Measurements from ENCODE around the gene TRIM72.
"Not testable (repeated sequence)": the region's sequence is repeated elsewhere in the genome, so short reads cannot be mapped to it uniquely, and the experiment has no call there.

Gene TRIM72

DNA sequence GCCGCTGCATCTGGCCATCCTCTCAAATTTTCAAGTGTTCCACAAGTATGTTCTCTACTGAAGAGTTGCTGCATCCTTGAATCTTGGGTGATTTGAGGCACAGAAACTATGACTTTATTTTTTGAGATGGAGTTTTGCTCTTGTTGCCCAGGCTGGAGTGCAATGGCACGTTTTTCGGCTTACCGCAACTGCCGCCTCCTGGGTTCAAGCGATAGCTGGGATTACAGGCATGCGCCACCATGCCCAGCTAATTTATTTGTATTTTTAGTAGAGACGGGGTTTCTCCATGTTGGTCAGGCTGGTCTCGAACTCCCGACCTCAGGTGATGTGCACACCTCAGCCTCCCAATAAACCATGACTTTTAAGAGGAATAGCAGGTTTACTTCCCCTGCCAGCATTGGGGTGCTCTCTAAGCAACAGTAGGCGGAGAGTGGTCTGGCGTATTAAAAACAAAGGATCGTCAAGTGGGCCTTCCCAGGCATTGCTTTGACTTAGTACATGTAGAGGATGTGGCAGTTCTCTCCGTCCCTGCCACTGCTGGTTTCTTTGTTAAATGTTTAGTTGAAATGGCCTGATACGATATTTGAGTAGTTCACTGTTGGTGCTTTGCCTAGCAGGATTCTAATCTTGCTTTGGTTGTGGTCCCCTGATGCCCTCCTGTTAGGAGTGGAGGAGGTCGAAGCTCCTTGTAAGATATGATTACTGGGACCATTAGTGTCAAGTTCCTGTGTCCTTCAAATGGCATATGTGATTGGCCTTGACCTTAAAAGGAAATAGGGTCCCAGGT, 20.9 kb upstream of the TRIM72 start:
- H3K4me2 ChIP-seq (ENCODE audit: low read length) = no peak overlapping the region
- peaks cover 49% of the 10 kb centered on the region for H3K79me2 ChIP-seq (ENCODE audit: low read length)
- H3K4me3 ChIP-seq (ENCODE audit: low read length) = no peak overlapping the region
- H2AFZ ChIP-seq (ENCODE audit: low read depth, low read length) = no peak overlapping the region
- peaks cover 81% of the 10 kb centered on the region for H4K20me1 ChIP-seq (ENCODE audit: insufficient read depth, low read length)
- H3K4me1 ChIP-seq (ENCODE audit: low read length) = 0 out of 2 replicates have a peak, but pooled peaks cover 2% of the 10 kb centered on the region
- H3K27ac ChIP-seq (ENCODE audit: low read length) = no peak overlapping the region
- peaks cover 82% of the 10 kb centered on the region for H3K36me3 ChIP-seq (replicated peaks; ENCODE audit: low read depth, low read length)
- no peaks in the 10 kb centered on the region for H3K27me3 ChIP-seq (ENCODE audit: low read depth, low read length)
- no peaks in the 10 kb centered on the region for H3K9me3 ChIP-seq (ENCODE audit: insufficient read depth, low read length)
- H3K9ac ChIP-seq (ENCODE audit: low read length) = no peak overlapping the region
- TF ChIP-seq EZH2phosphoT487 (IDR thresholded peaks at IDR 0.05; ENCODE audit: low read depth) = no peak
- TF ChIP-seq, protein P1, sequence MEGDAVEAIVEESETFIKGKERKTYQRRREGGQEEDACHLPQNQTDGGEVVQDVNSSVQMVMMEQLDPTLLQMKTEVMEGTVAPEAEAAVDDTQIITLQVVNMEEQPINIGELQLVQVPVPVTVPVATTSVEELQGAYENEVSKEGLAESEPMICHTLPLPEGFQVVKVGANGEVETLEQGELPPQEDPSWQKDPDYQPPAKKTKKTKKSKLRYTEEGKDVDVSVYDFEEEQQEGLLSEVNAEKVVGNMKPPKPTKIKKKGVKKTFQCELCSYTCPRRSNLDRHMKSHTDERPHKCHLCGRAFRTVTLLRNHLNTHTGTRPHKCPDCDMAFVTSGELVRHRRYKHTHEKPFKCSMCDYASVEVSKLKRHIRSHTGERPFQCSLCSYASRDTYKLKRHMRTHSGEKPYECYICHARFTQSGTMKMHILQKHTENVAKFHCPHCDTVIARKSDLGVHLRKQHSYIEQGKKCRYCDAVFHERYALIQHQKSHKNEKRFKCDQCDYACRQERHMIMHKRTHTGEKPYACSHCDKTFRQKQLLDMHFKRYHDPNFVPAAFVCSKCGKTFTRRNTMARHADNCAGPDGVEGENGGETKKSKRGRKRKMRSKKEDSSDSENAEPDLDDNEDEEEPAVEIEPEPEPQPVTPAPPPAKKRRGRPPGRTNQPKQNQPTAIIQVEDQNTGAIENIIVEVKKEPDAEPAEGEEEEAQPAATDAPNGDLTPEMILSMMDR (IDR thresholded peaks at IDR 0.05; ENCODE audit: low read depth, low read length) = no peak

GRCh38 chr16:31193874-31194273, 20.0 kb upstream of the TRIM72 start:
- peaks cover 81% of the 10 kb centered on the region for H4K20me1 ChIP-seq (ENCODE audit: insufficient read depth, low read length)
- 0 out of 2 replicates have a peak, but pooled peaks cover 1% of the 10 kb centered on the region for H3K4me1 ChIP-seq (ENCODE audit: low read length)
- H3K27ac ChIP-seq (ENCODE audit: low read length) = no peak overlapping the region
- peaks cover 41% of the 10 kb centered on the region for H3K79me2 ChIP-seq (ENCODE audit: low read length)
- no peak overlapping the region for H3K4me2 ChIP-seq (ENCODE audit: low read length)
- H2AFZ ChIP-seq (ENCODE audit: low read depth, low read length) = no peak overlapping the region
- no peaks in the 10 kb centered on the region for H3K27me3 ChIP-seq (ENCODE audit: low read depth, low read length)
- no peaks in the 10 kb centered on the region for H3K9me3 ChIP-seq (ENCODE audit: insufficient read depth, low read length)
- TF ChIP-seq, protein P1 (IDR thresholded peaks at IDR 0.05; ENCODE audit: low read depth, low read length) = no peak
- TF ChIP-seq EZH2phosphoT487 (IDR thresholded peaks at IDR 0.05; ENCODE audit: low read depth) = no peak
- H3K36me3 ChIP-seq (replicated peaks; ENCODE audit: low read depth, low read length) = peaks cover 74% of the 10 kb centered on the region
- H3K4me3 ChIP-seq (ENCODE audit: low read length) = no peak overlapping the region
- no peak overlapping the region for H3K9ac ChIP-seq (ENCODE audit: low read length)

DNA sequence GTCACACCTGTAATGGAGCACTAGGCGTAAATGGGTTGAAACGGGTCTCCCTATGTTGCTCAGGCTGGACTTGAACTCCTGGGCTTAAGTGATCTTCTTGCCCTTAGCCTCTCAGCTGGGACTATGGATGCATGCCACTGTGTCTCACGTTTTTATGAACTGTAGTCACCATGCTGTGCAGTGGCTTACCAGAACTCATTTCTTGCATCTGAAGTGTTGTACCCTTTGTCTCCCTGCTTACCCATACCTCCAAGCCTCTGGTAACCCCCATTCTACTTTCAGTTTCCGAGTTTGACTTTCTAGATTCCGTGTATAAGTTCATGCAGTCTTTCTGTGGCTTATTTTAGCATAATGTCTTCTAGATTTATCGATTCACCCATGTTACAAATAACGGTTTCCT, 19.0 kb upstream of the TRIM72 start:
- Histone ChIP-seq H2AFZ (ENCODE audit: low read depth, low read length) (no peak overlapping the region), H3K79me2 (ENCODE audit: low read length) (peaks cover 30% of the 10 kb centered on the region), H3K4me1 (ENCODE audit: low read length) (0 out of 2 replicates have a peak, but pooled peaks cover under 1% of the 10 kb centered on the region), H3K9ac (ENCODE audit: low read length) (no peak overlapping the region), H3K27me3 (ENCODE audit: low read depth, low read length) (no peaks in the 10 kb centered on the region), H4K20me1 (ENCODE audit: insufficient read depth, low read length) (peaks cover 80% of the 10 kb centered on the region), H3K36me3 (replicated peaks; ENCODE audit: low read depth, low read length) (peaks cover 70% of the 10 kb centered on the region), H3K4me3 (ENCODE audit: low read length) (no peak overlapping the region), H3K9me3 (ENCODE audit: insufficient read depth, low read length) (no peaks in the 10 kb centered on the region), H3K4me2 (ENCODE audit: low read length) (no peak overlapping the region), H3K27ac (ENCODE audit: low read length) (no peak overlapping the region)
- TF ChIP-seq EZH2phosphoT487 (IDR thresholded peaks at IDR 0.05; ENCODE audit: low read depth) = no peak
- TF ChIP-seq, protein P1 (IDR thresholded peaks at IDR 0.05; ENCODE audit: low read depth, low read length) = no peak

GRCh38 chr16:31195861-31196260, 18.1 kb upstream of the TRIM72 start:
- Histone ChIP-seq H3K36me3 (replicated peaks; ENCODE audit: low read depth, low read length) (peaks cover 60% of the 10 kb centered on the region), H3K79me2 (ENCODE audit: low read length) (peaks cover 21% of the 10 kb centered on the region), H4K20me1 (ENCODE audit: insufficient read depth, low read length) (peaks cover 74% of the 10 kb centered on the region)
- not testable (repeated sequence) for H3K9me3 ChIP-seq (ENCODE audit: insufficient read depth, low read length); H3K9ac ChIP-seq (ENCODE audit: low read length); H2AFZ ChIP-seq (ENCODE audit: low read depth, low read length); H3K4me1 ChIP-seq (ENCODE audit: low read length); H3K27ac ChIP-seq (ENCODE audit: low read length); H3K27me3 ChIP-seq (ENCODE audit: low read depth, low read length); H3K4me2 ChIP-seq (ENCODE audit: low read length); H3K4me3 ChIP-seq (ENCODE audit: low read length)
